Mesenchymal stem cell (in vitro differentiated cells and primary cell): Measurements from ENCODE around the gene CCDC9.
"Not testable (repeated sequence)": the region's sequence is repeated elsewhere in the genome, so short reads cannot be mapped to it uniquely, and the experiment has no call there.

Experiments
- DNase-seq: peaks from one replicate; pipeline ENCODE4 v3.0.0-alpha.2; 2013
- H2AFZ ChIP-seq: one replicate; pipeline ENCODE4 v1.6.1; 2013; ENCODE audit warnings: low read depth, mild to moderate bottlenecking, control low read depth, inconsistent platforms, low read length, moderate library complexity
- H2AK5ac ChIP-seq: 2 replicates; pipeline ENCODE4 v1.6.1; 2013; ENCODE audit warnings: low read length, moderate library complexity, mild to moderate bottlenecking, inconsistent platforms; ENCODE audit not compliant: severe bottlenecking
- H2BK120ac ChIP-seq: one replicate; pipeline ENCODE4 v1.6.1; 2013; ENCODE audit warnings: low read depth, mild to moderate bottlenecking, inconsistent platforms, low read length, moderate library complexity
- H2BK12ac ChIP-seq, 2 experiments: one replicate each; pipeline ENCODE4 v1.6.1; 2013; ENCODE audit warnings: inconsistent platforms in 2 of 2, low read length in 2 of 2, mild to moderate bottlenecking in 2 of 2, moderate library complexity in 2 of 2, control low read depth in 1 of 2
- H2BK15ac ChIP-seq: one replicate; pipeline ENCODE4 v1.6.1; 2013; ENCODE audit warnings: mild to moderate bottlenecking, low read depth, inconsistent platforms; ENCODE audit not compliant: poor library complexity, severe bottlenecking
- H2BK5ac ChIP-seq: 2 replicates; pipeline ENCODE4 v1.6.1; 2013; ENCODE audit warnings: low read depth, mild to moderate bottlenecking, low read length, control low read depth, inconsistent platforms; ENCODE audit not compliant: poor library complexity, severe bottlenecking
- H3K14ac ChIP-seq, 2 experiments: one replicate each; pipeline ENCODE4 v1.6.1; 2013; ENCODE audit warnings: inconsistent platforms in 2 of 2, low read length in 2 of 2, control low read depth in 1 of 2, mild to moderate bottlenecking in 1 of 2, moderate library complexity in 1 of 2
- H3K18ac ChIP-seq, 2 experiments: one replicate each; pipeline ENCODE4 v1.6.1; 2013; ENCODE audit warnings: inconsistent platforms in 2 of 2, low read length in 2 of 2, control low read depth in 1 of 2, low read depth in 1 of 2, mild to moderate bottlenecking in 1 of 2
- H3K23ac ChIP-seq, 2 experiments: one replicate each; pipeline ENCODE4 v1.6.1; 2013; ENCODE audit warnings: inconsistent platforms in 2 of 2, low read length in 2 of 2, mild to moderate bottlenecking in 2 of 2, moderate library complexity in 2 of 2, control low read depth in 1 of 2
- H3K27ac ChIP-seq: 2 replicates; pipeline ENCODE4 v1.5.1; 2013; ENCODE audit warnings: mild to moderate bottlenecking, moderate library complexity, low read length, control low read depth, inconsistent platforms; ENCODE audit not compliant: poor library complexity, severe bottlenecking
- H3K27me3 ChIP-seq, 2 experiments: 2 replicates each; pipeline versions ENCODE4 v1.6.1 to v1.7.0; 2013; ENCODE audit warnings: low read length in 2 of 2, mild to moderate bottlenecking in 2 of 2, moderate library complexity in 2 of 2, control low read depth in 1 of 2, inconsistent platforms in 1 of 2; ENCODE audit not compliant: control insufficient read depth in 1 of 2, insufficient read depth in 1 of 2
- H3K36me3 ChIP-seq, 2 experiments: 2 replicates each; pipeline versions ENCODE4 v1.6.1 to v1.7.0; 2013; ENCODE audit warnings: low read length in 2 of 2, control low read depth in 1 of 2, inconsistent platforms in 1 of 2, low read depth in 1 of 2, mild to moderate bottlenecking in 1 of 2; ENCODE audit not compliant: insufficient read depth in 2 of 2, control insufficient read depth in 1 of 2
- H3K4ac ChIP-seq, 2 experiments: one replicate each; pipeline ENCODE4 v1.6.1; 2013; ENCODE audit warnings: inconsistent platforms in 2 of 2, low read length in 2 of 2, mild to moderate bottlenecking in 2 of 2, moderate library complexity in 2 of 2, control low read depth in 1 of 2, low read depth in 1 of 2
- H3K4me1 ChIP-seq: 2 replicates; pipeline ENCODE4 v1.6.1; 2013; ENCODE audit warnings: low read depth, low read length, control low read depth; ENCODE audit not compliant: control insufficient read depth, insufficient read depth
- H3K4me2 ChIP-seq: 2 replicates; pipeline ENCODE4 v1.6.1; 2013; ENCODE audit warnings: low read length, mild to moderate bottlenecking, inconsistent platforms; ENCODE audit not compliant: poor library complexity, severe bottlenecking
- H3K4me3 ChIP-seq, 2 experiments: 2 replicates each; pipeline versions ENCODE4 v1.5.1 to v1.7.0; 2013; ENCODE audit warnings: low read length in 2 of 2, mild to moderate bottlenecking in 2 of 2, control low read depth in 1 of 2, low read depth in 1 of 2; ENCODE audit not compliant: insufficient read depth in 1 of 2
- H3K79me1 ChIP-seq: replicated peaks from 2 replicates; pipeline ENCODE4 v1.6.1; 2013; ENCODE audit warnings: mild to moderate bottlenecking, control low read depth, low read length, inconsistent platforms; ENCODE audit not compliant: poor library complexity, severe bottlenecking
- H3K9ac ChIP-seq: 2 replicates; pipeline ENCODE4 v1.7.0; 2013; ENCODE audit warnings: mild to moderate bottlenecking, low read length, moderate library complexity
- H3K9me3 ChIP-seq: 2 replicates; pipeline ENCODE4 v1.7.0; 2013; ENCODE audit warnings: mild to moderate bottlenecking, low read length; ENCODE audit not compliant: control insufficient read depth
- H4K8ac ChIP-seq: one replicate; pipeline ENCODE4 v1.6.1; 2013; ENCODE audit warnings: inconsistent platforms, mild to moderate bottlenecking, low read length, moderate library complexity
- H4K91ac ChIP-seq: one replicate; pipeline ENCODE4 v1.6.1; 2013; ENCODE audit warnings: mild to moderate bottlenecking, low read length, inconsistent platforms
- WGBS: methylation state at CpG from one replicate; pipeline ENCODE4 v1.1.7; 2013; ENCODE audit warnings: mixed read lengths; 5-methylcytosine and 5-hydroxymethylcytosine counted together

CCDC9 gene

DNA sequence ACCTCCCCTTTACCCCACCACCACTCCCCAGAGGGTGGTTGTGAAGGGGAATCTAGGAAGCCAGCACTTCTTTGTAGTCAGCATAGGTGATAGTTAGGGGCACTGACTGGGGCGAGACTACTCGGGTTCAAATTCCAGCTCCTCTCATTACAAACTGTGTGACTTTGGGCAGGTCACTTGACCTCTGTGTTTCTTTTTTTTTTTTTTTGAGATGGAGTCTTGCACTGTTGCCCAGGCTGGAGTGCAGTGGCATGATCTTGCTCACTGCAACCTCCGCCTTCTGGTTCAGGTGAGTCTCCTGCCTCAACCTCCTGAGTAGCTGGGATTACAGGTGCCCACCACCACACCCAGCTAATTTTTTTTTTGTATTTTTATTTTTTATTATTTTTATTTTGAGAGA, 20.2 kb downstream of the CCDC9 start:
- not testable (repeated sequence) for H3K4me2 ChIP-seq, H3K9me3 ChIP-seq, H4K91ac ChIP-seq, H3K27me3 ChIP-seq, H3K27ac ChIP-seq, H2AFZ ChIP-seq, H2BK12ac ChIP-seq, H2BK120ac ChIP-seq, H2BK5ac ChIP-seq, DNase-seq, H2BK15ac ChIP-seq, H2AK5ac ChIP-seq, H3K14ac ChIP-seq, H3K23ac ChIP-seq, H3K4ac ChIP-seq, H3K18ac ChIP-seq, H3K4me3 ChIP-seq
- WGBS = 100% methylated on average over 1 of the region's 3 CpGs
- peaks cover 4 to 16% of the 10 kb centered on the region in 2 experiments for H3K36me3 ChIP-seq
- peak overlapping the region; percentile 67 for H3K9ac ChIP-seq
- H4K8ac ChIP-seq = peak overlapping the region; percentile 52
- H3K4me1 ChIP-seq = peaks cover 17% of the 10 kb centered on the region
- peaks cover 11% of the 10 kb centered on the region for H3K79me1 ChIP-seq

DNA sequence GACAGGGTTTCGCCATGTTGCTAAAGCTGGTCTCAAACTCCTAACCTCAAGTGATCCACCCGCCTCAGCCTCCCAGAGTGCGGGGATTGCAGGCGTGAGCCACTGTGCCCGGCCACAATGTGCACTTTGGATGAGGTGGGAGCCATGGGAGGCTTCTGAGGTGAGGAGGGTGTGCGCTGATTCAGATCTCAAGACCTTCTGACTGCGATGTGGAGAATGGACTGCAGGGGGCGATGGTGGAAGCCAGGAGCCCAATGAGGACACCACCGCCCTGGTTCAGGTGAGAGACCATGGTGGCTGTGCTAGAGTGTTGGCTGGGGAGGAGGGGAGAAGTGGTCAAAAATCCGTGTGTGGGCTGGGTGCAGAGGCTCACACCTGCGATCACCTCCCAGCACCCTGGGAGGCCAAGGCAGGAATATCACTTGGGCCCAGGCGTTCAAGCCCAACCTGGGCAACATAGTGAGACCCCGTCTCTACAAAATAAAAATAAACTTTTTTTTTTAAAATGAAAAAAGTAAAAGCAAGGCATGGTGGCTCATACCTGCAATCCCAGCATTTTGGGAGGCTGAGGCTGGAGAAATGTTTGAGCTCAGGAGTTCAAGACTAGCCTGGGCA, 24.0 kb downstream of the CCDC9 start:
- no peak overlapping the region for H3K18ac ChIP-seq
- no peak overlapping the region for H3K27ac ChIP-seq
- H2BK15ac ChIP-seq = no peak overlapping the region
- no peak overlapping the region for H3K4me3 ChIP-seq
- no peak overlapping the region for H2BK5ac ChIP-seq
- H3K9me3 ChIP-seq = no peaks in the 10 kb centered on the region
- peaks cover 5% of the 10 kb centered on the region for H3K4me1 ChIP-seq
- WGBS = 90% methylated on average over 11 of the region's 13 CpGs
- no peak overlapping the region for H2AK5ac ChIP-seq
- H4K8ac ChIP-seq = no peak overlapping the region
- no peak overlapping the region for H3K23ac ChIP-seq
- no peak overlapping the region for H3K4ac ChIP-seq
- no peak overlapping the region for H3K14ac ChIP-seq
- H3K36me3 ChIP-seq = peaks cover 0 to 7% of the 10 kb centered on the region in 2 experiments
- DNase-seq = peak; percentile 26
- peaks cover 6% of the 10 kb centered on the region for H3K79me1 ChIP-seq
- H2BK120ac ChIP-seq = no peak overlapping the region
- H2AFZ ChIP-seq = no peak overlapping the region
- no peak overlapping the region for H3K9ac ChIP-seq
- no peaks in the 10 kb centered on the region for H3K27me3 ChIP-seq
- no peak overlapping the region for H3K4me2 ChIP-seq
- H2BK12ac ChIP-seq = no peak overlapping the region
- no peak overlapping the region for H4K91ac ChIP-seq

DNA sequence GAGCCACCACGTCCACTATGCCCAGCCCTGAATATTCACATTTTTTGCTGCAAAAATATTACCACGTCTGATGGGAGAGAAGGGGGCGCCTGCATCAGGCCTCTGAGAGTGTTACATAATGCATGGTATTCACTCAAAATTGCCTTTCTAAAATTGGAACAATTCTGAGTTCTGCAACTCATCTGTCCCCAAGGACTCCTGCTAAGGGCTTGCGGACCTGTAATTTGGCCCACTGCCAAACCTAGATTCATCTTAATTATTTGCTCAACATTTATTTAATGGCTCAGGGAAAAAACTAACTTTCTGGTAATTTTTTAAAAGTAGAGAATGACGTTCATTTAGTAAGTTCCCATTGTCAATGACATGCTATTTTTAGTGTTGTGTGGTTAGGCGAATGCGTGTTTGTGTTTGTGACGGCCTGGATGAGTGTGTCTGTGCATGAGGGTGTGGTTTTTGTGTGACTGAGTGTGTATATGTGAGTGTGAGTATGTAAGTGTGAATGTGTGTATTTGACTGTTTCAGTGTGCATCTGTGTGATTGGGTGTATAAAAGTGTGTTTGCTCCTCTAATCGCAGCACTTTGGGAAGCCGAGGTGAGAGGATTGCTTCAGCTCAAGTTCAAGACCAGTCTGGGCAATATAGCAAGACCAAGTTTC, 27.2 kb downstream of the CCDC9 start:
- no peak overlapping the region for H3K4me2 ChIP-seq
- no peak overlapping the region for H3K18ac ChIP-seq
- no peak overlapping the region for H2BK15ac ChIP-seq
- H3K36me3 ChIP-seq = no peaks in the 10 kb centered on the region
- H2AFZ ChIP-seq = no peak overlapping the region
- H3K27ac ChIP-seq = no peak overlapping the region
- WGBS = 83% methylated on average over 9 of the region's 10 CpGs
- DNase-seq = no peak
- no peak overlapping the region for H2AK5ac ChIP-seq
- no peaks in the 10 kb centered on the region for H3K27me3 ChIP-seq
- H3K9me3 ChIP-seq = no peaks in the 10 kb centered on the region
- H4K91ac ChIP-seq = no peak overlapping the region
- no peak overlapping the region for H3K4me3 ChIP-seq
- H4K8ac ChIP-seq = no peak overlapping the region
- H3K79me1 ChIP-seq = no peaks in the 10 kb centered on the region
- no peak overlapping the region for H2BK5ac ChIP-seq
- H3K9ac ChIP-seq = no peak overlapping the region
- H2BK12ac ChIP-seq = no peak overlapping the region
- H3K14ac ChIP-seq = no peak overlapping the region
- no peak overlapping the region for H3K23ac ChIP-seq
- no peak overlapping the region for H2BK120ac ChIP-seq
- no peak overlapping the region for H3K4ac ChIP-seq
- peaks cover under 1% of the 10 kb centered on the region for H3K4me1 ChIP-seq

DNA sequence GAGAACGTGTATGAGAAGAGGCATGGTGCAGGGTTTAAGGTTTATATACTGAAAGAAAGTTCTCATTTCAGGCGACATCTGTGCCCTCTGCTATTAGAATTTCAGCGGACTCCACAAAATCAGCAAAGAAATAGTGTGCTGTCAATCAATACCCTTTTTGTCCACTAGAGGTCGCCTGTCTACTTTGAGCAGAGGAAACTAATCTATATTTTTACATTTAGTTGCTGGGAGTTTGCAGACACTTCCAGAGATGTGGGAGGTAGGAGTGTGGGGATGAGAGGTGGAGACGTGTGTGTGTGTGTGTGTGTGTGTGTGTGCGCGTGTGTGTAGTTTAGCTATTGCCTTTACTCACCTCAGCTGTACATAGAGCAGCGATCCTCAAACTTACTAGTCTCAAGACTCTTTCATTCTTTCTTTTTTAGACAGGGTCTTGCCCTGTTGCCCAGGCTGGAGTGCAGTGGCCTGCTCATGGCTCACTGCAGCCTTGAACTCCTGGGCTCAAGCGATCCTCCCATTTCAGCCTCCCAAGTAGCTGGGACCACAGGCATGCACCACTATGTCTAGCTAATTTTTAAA, 28.1 kb downstream of the CCDC9 start:
- H2BK12ac ChIP-seq = no peak overlapping the region
- 34% methylated on average over 7 of the region's 9 CpGs for WGBS

More for the DNA sequence above, 28.1 kb downstream of the CCDC9 start:
- no peak overlapping the region for H4K91ac ChIP-seq
- H3K9ac ChIP-seq = no peak overlapping the region
- no peak overlapping the region for H3K23ac ChIP-seq
- no peak overlapping the region for H2BK15ac ChIP-seq
- no peaks in the 10 kb centered on the region for H3K79me1 ChIP-seq
- peak; percentile 61 for DNase-seq
- H3K4ac ChIP-seq = no peak overlapping the region
- no peak overlapping the region for H2AK5ac ChIP-seq
- no peaks in the 10 kb centered on the region for H3K36me3 ChIP-seq
- no peak overlapping the region for H4K8ac ChIP-seq
- H3K14ac ChIP-seq = no peak overlapping the region
- no peaks in the 10 kb centered on the region for H3K27me3 ChIP-seq
- peaks cover 3% of the 10 kb centered on the region for H3K4me1 ChIP-seq
- no peak overlapping the region for H2AFZ ChIP-seq
- H3K27ac ChIP-seq = no peak overlapping the region
- no peak overlapping the region for H3K4me3 ChIP-seq
- no peak overlapping the region for H3K4me2 ChIP-seq
- H3K9me3 ChIP-seq = no peaks in the 10 kb centered on the region
- H3K18ac ChIP-seq = no peak overlapping the region
- no peak overlapping the region for H2BK5ac ChIP-seq
- no peak overlapping the region for H2BK120ac ChIP-seq
